Endothelial cell of umbilical vein (primary cell): ENCODE data around the gene TRAPPC3L. TPM values are rescaled to one million over a fixed set of nuclear protein-coding genes. Genes with fewer than 3 reads are reported as not detected.

ENCODE experiments used
- BruUV-seq: library from RNA; stranded (reverse); fragments of 400-500 nt; replicated peaks from 2 replicates; lab custom pipeline; 2021; lab: Mats Ljungman, UMichigan
- CTCF ChIA-PET: fragments of 300-600, 350-600 bp; sonication (Branson Sonifier 250); formaldehyde crosslinking; loops from one replicate; lab custom pipeline; 2021; ENCODE audit warnings: antibody characterized with exemption, inconsistent platforms; lab: Charles Lee
- POLR2A ChIA-PET: fragments of 300-600, 350-600 bp; sonication (Branson Sonifier 250); formaldehyde crosslinking; loops from one replicate; lab custom pipeline; 2021; ENCODE audit warnings: antibody characterized with exemption, inconsistent platforms; lab: Charles Lee
- DNase-seq: peaks from one replicate; pipeline ENCODE4 v3.0.0-alpha.2; 2011; ENCODE audit warnings: low read depth, low spot score
- FAIRE-seq: peaks from 2 replicates; lab custom pipeline; 2011; peaks lifted over from hg19 to GRCh38; lab: Jason Lieb, UNC
- H2AFZ ChIP-seq: 2 replicates; pipeline ENCODE4 v1.6.0; 2012; ENCODE audit warnings: low read depth, low read length, control low read depth, inconsistent platforms
- H3K27ac ChIP-seq: 2 replicates; pipeline ENCODE4 v1.5.1; 2011; ENCODE audit warnings: low read depth, mild to moderate bottlenecking, control low read depth, low read length, moderate library complexity; ENCODE audit not compliant: insufficient read depth
- H3K27me3 ChIP-seq, 2 experiments: 2 replicates each; pipeline versions ENCODE4 v1.6.0 to v1.6.1; 2011; ENCODE audit warnings: low read length in 2 of 2, mixed read lengths in 1 of 2; ENCODE audit not compliant: control insufficient read depth in 2 of 2, insufficient read depth in 2 of 2
- H3K36me3 ChIP-seq, 2 experiments: 2 replicates in 1 of 2; 3 replicates in 1 of 2; pipeline ENCODE4 v1.5.1; 2011; ENCODE audit warnings: low read length in 2 of 2, mild to moderate bottlenecking in 1 of 2, moderate library complexity in 1 of 2; ENCODE audit not compliant: control insufficient read depth in 2 of 2, insufficient read depth in 2 of 2; ENCODE audit errors: extremely low read depth in 1 of 2
- H3K4me1 ChIP-seq: 3 replicates; pipeline ENCODE4 v1.5.1; 2011; ENCODE audit warnings: mild to moderate bottlenecking, low read length; ENCODE audit not compliant: control insufficient read depth, insufficient read depth; ENCODE audit errors: extremely low read depth
- H3K4me2 ChIP-seq: 2 replicates; pipeline ENCODE4 v1.6.1; 2011; ENCODE audit warnings: low read length, control low read depth, mixed read lengths; ENCODE audit not compliant: insufficient read depth
- H3K4me3 ChIP-seq, 3 experiments: fragments of 200-600 bp in 1 of 3; sonication (generic), shearing (Covaris generic) in 1 of 3; replicated peaks in 1 of 3; 2 replicates each; pipeline ENCODE4 v1.5.1; 2011 to 2016; ENCODE audit warnings: control low read depth in 3 of 3, low read length in 3 of 3, mild to moderate bottlenecking in 2 of 3, inconsistent platforms in 1 of 3, low read depth in 1 of 3, moderate library complexity in 1 of 3; ENCODE audit not compliant: insufficient read depth in 1 of 3
- H3K79me2 ChIP-seq: 2 replicates; pipeline ENCODE4 v1.6.0; 2012; ENCODE audit warnings: low read length, inconsistent platforms; ENCODE audit not compliant: control insufficient read depth, insufficient read depth
- H3K9ac ChIP-seq: replicated peaks from 2 replicates; pipeline ENCODE3; 2011; ENCODE audit warnings: low read length, control low read depth; ENCODE audit not compliant: insufficient read depth; ENCODE audit errors: extremely low read depth
- H3K9me1 ChIP-seq: replicated peaks from 3 replicates; pipeline ENCODE4 v1.6.0; 2011; ENCODE audit warnings: mild to moderate bottlenecking, low read length; ENCODE audit not compliant: control insufficient read depth, insufficient read depth; ENCODE audit errors: extremely low read depth
- H3K9me3 ChIP-seq: replicated peaks from 2 replicates; pipeline ENCODE4 v1.5.1; 2012; ENCODE audit warnings: low read length, inconsistent platforms; ENCODE audit not compliant: control insufficient read depth, insufficient read depth
- H4K20me1 ChIP-seq: replicated peaks from 2 replicates; pipeline ENCODE3; 2011; ENCODE audit warnings: mild to moderate bottlenecking, low read length; ENCODE audit not compliant: control insufficient read depth, insufficient read depth; ENCODE audit errors: extremely low read depth
- CTCF ChIP-seq, 2 donors: IDR thresholded peaks; 1 replicate in 1 of 2; 2 replicates in 1 of 2; pipeline ENCODE4 v1.5.1; 2011; ENCODE audit warnings: low read length in 2 of 2, mild to moderate bottlenecking in 2 of 2, moderate library complexity in 2 of 2, control low read depth in 1 of 2, inconsistent platforms in 1 of 2, low read depth in 1 of 2; ENCODE audit not compliant: insufficient read depth in 1 of 2; ENCODE audit errors: extremely low read depth in 1 of 2
- EZH2 ChIP-seq: IDR thresholded peaks from 2 replicates; pipeline ENCODE4 v1.6.1; 2012; ENCODE audit warnings: borderline replicate concordance, low read depth, mild to moderate bottlenecking, moderate library complexity, low read length, inconsistent platforms; ENCODE audit not compliant: severe bottlenecking
- FOS ChIP-seq: IDR thresholded peaks from 2 replicates; pipeline ENCODE4 v1.6.1; 2011; ENCODE audit warnings: mild to moderate bottlenecking, low read length, moderate library complexity, borderline replicate concordance; ENCODE audit not compliant: insufficient read depth
- GATA2 ChIP-seq: IDR thresholded peaks from 2 replicates; pipeline ENCODE4 v1.7.0; 2011; ENCODE audit warnings: low read depth, mild to moderate bottlenecking, moderate library complexity, mixed read lengths, low read length; ENCODE audit not compliant: insufficient read length, insufficient read depth
- JUN ChIP-seq: IDR thresholded peaks from 2 replicates; pipeline ENCODE4 v1.6.1; 2011; ENCODE audit warnings: borderline replicate concordance, low read depth; ENCODE audit not compliant: insufficient read length, insufficient read depth
- MAX ChIP-seq: IDR thresholded peaks from 2 replicates; pipeline ENCODE4 v1.6.1; 2011; ENCODE audit not compliant: insufficient read depth, insufficient read length
- MYC ChIP-seq: IDR thresholded peaks from one replicate; pipeline ENCODE4 v1.6.1; 2011; ENCODE audit warnings: mild to moderate bottlenecking, low read depth, low read length
- POLR2A ChIP-seq: IDR thresholded peaks from 2 replicates; pipeline ENCODE4 v1.6.1; 2012; ENCODE audit warnings: low read depth, mild to moderate bottlenecking, control low read depth, low read length
- POLR2AphosphoS5 ChIP-seq: IDR thresholded peaks from 2 replicates; pipeline ENCODE4 v1.6.1; 2012; ENCODE audit warnings: low read depth, mild to moderate bottlenecking, control low read depth, low read length, moderate library complexity; ENCODE audit not compliant: insufficient read depth
- dilution Hi-C: fragments of 300-500 bp; cut with MboI; formaldehyde crosslinking; loops from one replicate; pipeline ENCODE4 v1.15.0; 2019; ENCODE audit warnings: low sequenced_read_pairs; ENCODE audit not compliant: extremely low pct_ligation_motif_present
- intact Hi-C: fragments of 100-400 bp; cut with micrococcal nuclease; formaldehyde crosslinking; loops from one replicate; pipeline ENCODE4 v1.10.0; 2022
- polyA plus RNA-seq, 4 experiments: library from polyadenylated mRNA; depleted of rRNA in 3 of 4; stranded (reverse) in 3 of 4; unstranded in 1 of 4; fragments of >200 nt; gene quantifications; 2 replicates each; pipeline versions ENCODE4 v1.2.1 to v1.2.3, GENCODE V29; 2011 to 2012; ENCODE audit warnings: missing spikeins in 1 of 4
- total RNA-seq: library from RNA; stranded (reverse); gene quantifications from 2 replicates; pipeline ENCODE4 v1.2.3, GENCODE V29; 2021

Gene TRAPPC3L
- total and polyA plus RNA-seq, 2 donors (not counting 3 experiments of a cell fraction or from before 2014, with no cell fraction given), result 0.38 TPM; not detected in 1

- dilution Hi-C loops, result no loop called here
- peak overlapping the region; percentile 99 for H3K4me2 ChIP-seq
- FAIRE-seq (no peak), DNase-seq (no peak)
- TF ChIP-seq GATA2 (no peak), JUN (no peak), MAX (no peak), FOS (no peak), MYC (no peak), CTCF (IDR thresholded peaks at IDR 0.05; ENCODE audit: extremely low read depth in 1 of 2, insufficient read depth in 1 of 2, low read depth in 1 of 2, low read length in 2 of 2) (no peak), EZH2 (no peak), POLR2AphosphoS5 (no peak), POLR2A (no peak)
- H2AFZ ChIP-seq, result peak overlapping the region; percentile 92
- H3K27ac ChIP-seq, result peak overlapping the region; percentile 84
- no peaks in the 10 kb centered on the region for H3K9me1 ChIP-seq
- CTCF ChIA-PET, result interaction anchor here (0.8 to 5.5 kb wide), 10 partner anchors 9 to 353 kb away, joined by 4 to 36 read pairs (median 6); partner anchors contain the start of genes CALHM5 and RSPH4A
- peaks cover 33% of the 10 kb centered on the region for H3K4me1 ChIP-seq
- peaks cover 61% of the 10 kb centered on the region for H3K79me2 ChIP-seq
- POLR2A ChIA-PET, result interaction anchor here (0.9 kb wide), 2 partner anchors 9 to 60 kb away, joined by 3 to 4 read pairs; partner anchors contain the start of gene CALHM5
- peaks cover 0 to 2% of the 10 kb centered on the region in 2 experiments for H3K36me3 ChIP-seq
- intact Hi-C loops, result loop anchor here (1.0 to 5.0 kb wide), 6 partner anchors 60 to 292 kb away; partner anchors contain the start of genes CALHM5, DSE, KPNA5 and TSPYL1
- no peaks in the 10 kb centered on the region for H4K20me1 ChIP-seq
- H3K9ac ChIP-seq, result peak overlapping the region; percentile 94
- TSS peak; percentile 46 for BruUV-seq
- H3K4me3 ChIP-seq, result peak overlapping the region; percentile 72 to 98 (median 98)
- H3K9me3 ChIP-seq, result no peaks in the 10 kb centered on the region
- H3K27me3 ChIP-seq, result no peaks in the 10 kb centered on the region
Measured at GRCh38 chr6:116571683-116572000, 26.2 kb upstream of the TRAPPC3L start.
